VCaP (cell line): Measurements from ENCODE around the gene MEIS2.

ENCODE experiments used
- H3K27ac ChIP-seq: fragments of 450-650 bp; 2 replicates; pipeline ENCODE4 v1.5.1; 2017
- TF ChIP-seq, protein P1 (sequence below): fragments of 450-650 bp; conservative IDR thresholded peaks from 2 replicates; pipeline ENCODE4 v1.5.1; 2017; ENCODE audit warnings: mild to moderate bottlenecking, moderate library complexity

MEIS2 gene

DNA sequence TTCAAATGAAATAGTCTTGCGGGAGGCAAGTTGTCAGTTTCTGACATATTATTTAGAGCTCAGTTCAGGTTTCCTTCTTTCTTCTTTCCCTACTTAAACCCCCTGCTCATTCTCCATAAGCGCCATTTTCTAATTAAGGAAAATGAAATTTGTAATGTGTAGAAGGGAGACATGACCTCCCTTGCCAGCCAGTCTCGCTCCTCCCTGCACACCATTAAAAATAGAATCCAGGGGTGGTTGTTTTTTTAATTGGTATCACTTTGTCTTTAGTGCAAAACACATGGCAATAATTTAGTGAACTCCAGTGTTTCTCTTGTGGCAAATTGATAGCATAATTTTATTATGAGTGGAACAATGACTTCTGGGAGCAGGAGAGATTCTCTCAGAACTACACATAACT is 160.1 kb downstream of the MEIS2 start:
- TF ChIP-seq, protein P1, sequence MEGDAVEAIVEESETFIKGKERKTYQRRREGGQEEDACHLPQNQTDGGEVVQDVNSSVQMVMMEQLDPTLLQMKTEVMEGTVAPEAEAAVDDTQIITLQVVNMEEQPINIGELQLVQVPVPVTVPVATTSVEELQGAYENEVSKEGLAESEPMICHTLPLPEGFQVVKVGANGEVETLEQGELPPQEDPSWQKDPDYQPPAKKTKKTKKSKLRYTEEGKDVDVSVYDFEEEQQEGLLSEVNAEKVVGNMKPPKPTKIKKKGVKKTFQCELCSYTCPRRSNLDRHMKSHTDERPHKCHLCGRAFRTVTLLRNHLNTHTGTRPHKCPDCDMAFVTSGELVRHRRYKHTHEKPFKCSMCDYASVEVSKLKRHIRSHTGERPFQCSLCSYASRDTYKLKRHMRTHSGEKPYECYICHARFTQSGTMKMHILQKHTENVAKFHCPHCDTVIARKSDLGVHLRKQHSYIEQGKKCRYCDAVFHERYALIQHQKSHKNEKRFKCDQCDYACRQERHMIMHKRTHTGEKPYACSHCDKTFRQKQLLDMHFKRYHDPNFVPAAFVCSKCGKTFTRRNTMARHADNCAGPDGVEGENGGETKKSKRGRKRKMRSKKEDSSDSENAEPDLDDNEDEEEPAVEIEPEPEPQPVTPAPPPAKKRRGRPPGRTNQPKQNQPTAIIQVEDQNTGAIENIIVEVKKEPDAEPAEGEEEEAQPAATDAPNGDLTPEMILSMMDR, result no peak
- no peak overlapping the region for H3K27ac ChIP-seq

DNA sequence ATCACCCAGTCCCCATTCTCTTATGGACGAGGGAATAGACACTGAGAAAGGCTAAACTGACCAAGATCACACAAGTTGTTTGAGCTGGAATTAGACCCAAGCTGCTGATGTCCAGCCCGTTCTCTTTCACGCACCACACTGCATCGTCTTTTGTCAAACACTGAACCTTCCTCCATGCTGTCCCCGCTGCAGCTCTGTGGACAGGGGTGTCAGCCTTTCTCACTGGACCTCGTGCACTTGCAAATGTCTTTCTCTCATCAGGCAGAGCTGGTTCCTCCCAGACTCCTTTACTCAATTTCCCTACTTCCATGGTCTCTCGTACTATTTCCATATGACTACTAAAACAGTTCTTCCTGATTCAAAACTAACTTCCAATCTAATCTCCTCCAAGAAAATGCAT is 161.6 kb downstream of the MEIS2 start:
- H3K27ac ChIP-seq, result no peak overlapping the region
- TF ChIP-seq, protein P1, result no peak

DNA sequence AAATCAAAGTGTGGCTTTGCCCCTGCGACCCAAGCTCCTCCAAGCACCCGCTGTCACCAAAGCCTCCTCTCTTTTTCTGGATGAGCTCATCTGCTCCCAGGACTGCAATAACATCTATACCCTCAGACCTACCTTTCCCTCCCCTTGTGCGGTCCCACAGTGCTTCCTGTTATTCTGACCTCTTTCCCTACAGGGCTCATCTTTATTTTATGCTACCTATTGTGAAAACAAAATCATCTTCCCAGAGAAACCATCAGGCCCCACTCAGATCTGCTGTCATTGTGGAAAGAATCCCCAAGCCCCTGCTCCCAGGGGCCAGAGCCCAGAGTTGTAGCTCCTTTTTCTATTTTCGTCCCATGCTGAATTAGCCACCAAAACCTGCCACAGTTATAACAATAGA is 162.2 kb downstream of the MEIS2 start:
- TF ChIP-seq, protein P1, result no peak
- no peak overlapping the region for H3K27ac ChIP-seq

DNA sequence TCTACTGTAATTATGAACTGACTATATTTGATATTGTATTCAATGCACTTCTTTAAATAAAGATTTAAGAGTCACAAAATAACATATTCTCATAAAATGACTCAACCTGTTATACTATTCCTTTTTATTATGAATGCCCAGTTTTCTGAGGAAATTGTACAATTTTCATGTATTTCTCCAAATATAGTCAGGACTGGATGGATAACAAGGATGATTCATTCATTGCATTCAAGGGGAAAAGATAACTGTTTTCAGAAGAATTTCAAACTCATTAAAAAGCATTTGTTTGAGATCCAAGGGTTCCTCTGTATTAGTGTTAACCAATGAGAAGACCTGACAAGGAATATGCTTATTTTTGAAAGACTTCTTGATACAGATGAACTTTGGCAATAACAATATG is 163.7 kb downstream of the MEIS2 start:
- TF ChIP-seq, protein P1, result no peak
- no peak overlapping the region for H3K27ac ChIP-seq

DNA sequence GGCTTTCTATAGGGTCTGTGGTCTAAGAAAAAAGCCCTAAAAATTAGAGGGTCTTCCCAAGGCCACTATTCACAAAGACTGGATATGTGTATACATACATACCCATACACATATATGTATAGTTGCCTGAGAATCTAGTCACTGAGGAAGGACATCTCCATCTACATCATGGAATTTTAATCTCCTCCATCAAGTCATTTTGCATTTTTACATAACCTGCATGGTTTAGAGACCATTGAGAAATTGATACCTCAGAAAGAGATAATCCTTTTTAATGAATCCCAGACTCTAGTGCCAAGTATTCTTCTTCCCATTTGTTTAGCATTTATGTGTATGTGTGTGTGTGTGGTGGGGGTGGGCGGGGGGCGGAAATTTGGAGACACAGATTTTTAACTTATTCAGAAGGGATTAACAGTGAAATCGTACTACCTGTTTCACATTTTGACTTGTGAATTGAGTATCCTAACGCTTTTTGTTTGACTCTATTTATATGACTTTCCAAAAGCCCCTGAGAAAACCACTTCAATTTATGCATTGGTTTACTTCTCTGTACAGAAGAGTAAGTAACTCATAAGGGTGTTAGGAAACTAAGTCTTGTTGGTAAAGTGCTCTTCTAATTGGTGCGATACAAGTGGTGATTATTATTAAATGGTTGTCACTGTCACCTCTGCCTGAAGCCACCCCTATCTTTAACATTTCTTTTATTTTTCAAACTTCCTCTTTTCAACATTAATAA is 166.9 kb downstream of the MEIS2 start:
- no peak overlapping the region for H3K27ac ChIP-seq
- TF ChIP-seq, protein P1, result no peak

DNA sequence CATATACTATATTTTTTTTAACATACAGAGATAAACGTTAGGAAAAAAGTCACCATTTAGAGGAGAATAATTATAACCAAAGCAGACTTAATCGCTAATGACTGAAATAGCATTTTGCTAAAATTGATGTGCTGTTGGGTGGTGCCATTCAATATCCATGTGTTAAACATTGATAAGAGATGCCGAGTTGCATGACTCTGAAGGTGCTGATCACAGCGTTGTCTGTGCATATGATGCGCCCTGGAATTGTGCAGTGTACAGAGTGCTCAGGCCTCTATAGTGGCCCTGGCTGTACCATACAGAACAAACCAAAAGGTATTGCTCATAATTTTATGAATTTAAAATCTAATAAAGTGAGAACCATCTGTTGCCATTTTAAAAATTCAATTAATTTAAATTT is 168.3 kb downstream of the MEIS2 start:
- TF ChIP-seq, protein P1, result no peak
- no peak overlapping the region for H3K27ac ChIP-seq

DNA sequence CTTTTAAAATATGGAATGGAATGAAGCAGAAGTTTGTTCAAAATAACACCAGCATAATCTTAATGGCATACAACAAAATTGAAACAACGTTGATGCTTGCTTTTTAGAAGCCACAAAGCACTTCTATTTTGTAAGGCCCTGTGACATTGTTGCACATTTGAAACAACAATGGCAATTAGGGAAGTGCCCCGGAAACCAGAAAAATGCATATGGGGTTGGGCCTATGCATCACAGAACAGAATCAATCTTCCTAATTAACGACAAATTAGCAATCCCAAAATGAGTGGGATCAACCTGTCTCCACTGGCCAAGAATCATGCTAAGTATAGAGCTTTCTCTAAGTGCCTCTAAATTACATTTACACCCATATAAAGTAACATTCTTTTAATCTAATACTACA is 168.9 kb downstream of the MEIS2 start:
- no peak overlapping the region for H3K27ac ChIP-seq
- TF ChIP-seq, protein P1, result no peak
